Activated naive CD4-positive, alpha-beta T cell treated with anti-CD3 and anti-CD28 coated beads, Interleukin-2, amount 10 ng/mL, durations not matched to agents 7 days and 5 days (primary cell): ENCODE data around the gene LRRC28.
A peak's percentile ranks its signal among the peaks of the same experiment; 100 is the strongest.
"Not testable (repeated sequence)": the region's sequence is repeated elsewhere in the genome, so short reads cannot be mapped to it uniquely, and the experiment has no call there.

Experiments
- CTCF ChIA-PET: fragments of 350-600 bp; sonication (Branson Sonifier 250); formaldehyde crosslinking; loops from one replicate; lab custom pipeline; 2021; ENCODE audit warnings: antibody characterized with exemption; lab: Charles Lee
- DNase-seq: peaks from one replicate; pipeline ENCODE4 v3.0.0-alpha.2; 2020
- H3K27ac Mint-ChIP-seq: one replicate; pipeline ENCODE4 v1.8.0; 2021; ENCODE audit warnings: mild to moderate bottlenecking, moderate library complexity, mixed read lengths
- H3K27me3 Mint-ChIP-seq: one replicate; pipeline ENCODE4 v1.8.0; 2021; ENCODE audit warnings: mild to moderate bottlenecking, mixed read lengths
- H3K36me3 Mint-ChIP-seq: one replicate; pipeline ENCODE4 v1.8.0; 2021; ENCODE audit warnings: mixed read lengths
- H3K4me1 Mint-ChIP-seq: one replicate; pipeline ENCODE4 v1.8.0; 2021; ENCODE audit warnings: mixed read lengths
- H3K4me3 Mint-ChIP-seq: one replicate; pipeline ENCODE4 v1.8.0; 2021; ENCODE audit warnings: mild to moderate bottlenecking, moderate library complexity, mixed read lengths
- H3K9me3 Mint-ChIP-seq: one replicate; pipeline ENCODE4 v1.8.0; 2021; ENCODE audit warnings: mixed read lengths

The LRRC28 gene

GRCh38 chr15:99234160-99234559, 17.1 kb upstream of the LRRC28 start:
- CTCF ChIA-PET, H3K36me3 Mint-ChIP-seq, DNase-seq: not testable (repeated sequence)

GRCh38 chr15:99238849-99239248, 12.4 kb upstream of the LRRC28 start:
- no peak for DNase-seq
- no peaks in the 10 kb centered on the region for H3K4me1 Mint-ChIP-seq
- no peaks in the 10 kb centered on the region for H3K36me3 Mint-ChIP-seq
- H3K27me3 Mint-ChIP-seq: no peaks in the 10 kb centered on the region
- H3K27ac Mint-ChIP-seq: no peak overlapping the region
- no peaks in the 10 kb centered on the region for H3K9me3 Mint-ChIP-seq
- H3K4me3 Mint-ChIP-seq: no peak overlapping the region
- CTCF ChIA-PET: interaction anchor here (1.1 kb wide), 2 partner anchors 24 to 25 kb away, joined by 3 read pairs; no protein-coding TSS in a partner anchor

More at GRCh38 chr15:99234160-99234559, 17.1 kb upstream of the LRRC28 start:
- not testable (repeated sequence) for H3K4me1 Mint-ChIP-seq, H3K27me3 Mint-ChIP-seq, H3K4me3 Mint-ChIP-seq, H3K9me3 Mint-ChIP-seq, H3K27ac Mint-ChIP-seq

GRCh38 chr15:99239545-99240198, 11.6 kb upstream of the LRRC28 start:
- Mint-ChIP-seq H3K4me3 (no peak overlapping the region), H3K4me1 (no peaks in the 10 kb centered on the region), H3K27ac (no peak overlapping the region), H3K27me3 (no peaks in the 10 kb centered on the region), H3K9me3 (no peaks in the 10 kb centered on the region), H3K36me3 (no peaks in the 10 kb centered on the region)
- no peak for DNase-seq
- CTCF ChIA-PET: interaction anchor here (1.1 kb wide), 2 partner anchors 25 to 26 kb away, joined by 3 read pairs; no protein-coding TSS in a partner anchor

GRCh38 chr15:99241752-99242151, 9.5 kb upstream of the LRRC28 start:
- no peak for DNase-seq
- Mint-ChIP-seq H3K27me3 (no peaks in the 10 kb centered on the region), H3K4me3 (no peak overlapping the region), H3K27ac (no peak overlapping the region), H3K36me3 (no peaks in the 10 kb centered on the region), H3K4me1 (no peaks in the 10 kb centered on the region), H3K9me3 (no peaks in the 10 kb centered on the region)
- CTCF ChIA-PET: interaction anchor here (0.8 kb wide), 1 partner anchor 136 kb away, joined by 3 read pairs; the partner anchor contains the start of gene SYNM

- DNase-seq: no peak
- Mint-ChIP-seq H3K4me3 (no peak overlapping the region), H3K4me1 (no peaks in the 10 kb centered on the region), H3K36me3 (no peaks in the 10 kb centered on the region), H3K9me3 (no peaks in the 10 kb centered on the region), H3K27me3 (no peaks in the 10 kb centered on the region), H3K27ac (no peak overlapping the region)
- CTCF ChIA-PET: no interaction called here
Observed at GRCh38 chr15:99244306-99244705, 7.0 kb upstream of the LRRC28 start.

GRCh38 chr15:99247062-99247461, 4.2 kb upstream of the LRRC28 start:
- H3K27ac Mint-ChIP-seq: no peak overlapping the region
- H3K4me3 Mint-ChIP-seq: no peak overlapping the region
- no peaks in the 10 kb centered on the region for H3K27me3 Mint-ChIP-seq
- H3K36me3 Mint-ChIP-seq: peaks cover 6% of the 10 kb centered on the region
- peaks cover 10% of the 10 kb centered on the region for H3K4me1 Mint-ChIP-seq
- CTCF ChIA-PET: no interaction called here
- peaks cover 5% of the 10 kb centered on the region for H3K9me3 Mint-ChIP-seq
- no peak for DNase-seq

- H3K36me3 Mint-ChIP-seq: peaks cover 6% of the 10 kb centered on the region
- CTCF ChIA-PET: no interaction called here
- peaks cover 5% of the 10 kb centered on the region for H3K9me3 Mint-ChIP-seq
- H3K27me3 Mint-ChIP-seq: no peaks in the 10 kb centered on the region
- no peak overlapping the region for H3K4me3 Mint-ChIP-seq
- peaks cover 21% of the 10 kb centered on the region for H3K4me1 Mint-ChIP-seq
- no peak overlapping the region for H3K27ac Mint-ChIP-seq
- DNase-seq: no peak
Observed at GRCh38 chr15:99248000-99248715, 3.1 kb upstream of the LRRC28 start.

GRCh38 chr15:99249270-99249841, 1.9 kb upstream of the LRRC28 start, which contains the start of gene TTC23:
Gene TTC23, minus strand, starts transcription at chr15:99249581. Its CDS starts 20,869 bp downstream, at chr15:99228712.
- H3K9me3 Mint-ChIP-seq: peaks cover 5% of the 10 kb centered on the region
- H3K4me1 Mint-ChIP-seq: peaks cover 31% of the 10 kb centered on the region
- peak within 1 kb of the TSS; percentile 87 for H3K4me3 Mint-ChIP-seq
- no peaks in the 10 kb centered on the region for H3K27me3 Mint-ChIP-seq
- H3K27ac Mint-ChIP-seq: no peak within 1 kb of the TSS
- CTCF ChIA-PET: no interaction called here
- H3K36me3 Mint-ChIP-seq: peaks cover 12% of the 10 kb centered on the region
- DNase-seq: no peak

- no peak for DNase-seq
- CTCF ChIA-PET: no interaction called here
- Mint-ChIP-seq H3K9me3 (peaks cover 5% of the 10 kb centered on the region), H3K4me3 (no peak overlapping the region), H3K36me3 (peaks cover 12% of the 10 kb centered on the region), H3K27ac (no peak overlapping the region), H3K27me3 (no peaks in the 10 kb centered on the region), H3K4me1 (peaks cover 31% of the 10 kb centered on the region)
Observed at GRCh38 chr15:99250001-99250400, 1.3 kb upstream of the LRRC28 start.

- DNase-seq: no peak
- peak overlapping the region; percentile 87 for H3K4me3 Mint-ChIP-seq
- H3K36me3 Mint-ChIP-seq: peaks cover 12% of the 10 kb centered on the region
- H3K9me3 Mint-ChIP-seq: peaks cover 5% of the 10 kb centered on the region
- H3K4me1 Mint-ChIP-seq: peaks cover 31% of the 10 kb centered on the region
- H3K27me3 Mint-ChIP-seq: no peaks in the 10 kb centered on the region
- CTCF ChIA-PET: no interaction called here
- peak overlapping the region; percentile 88 for H3K27ac Mint-ChIP-seq
Observed at GRCh38 chr15:99250494-99250856, 806 bp upstream of the LRRC28 start.

- CTCF ChIA-PET: no interaction called here
- peak overlapping the region; percentile 81 for H3K27ac Mint-ChIP-seq
- peaks cover 5% of the 10 kb centered on the region for H3K9me3 Mint-ChIP-seq
- H3K27me3 Mint-ChIP-seq: no peaks in the 10 kb centered on the region
- peak overlapping the region; percentile 87 for H3K4me3 Mint-ChIP-seq
- peaks cover 31% of the 10 kb centered on the region for H3K4me1 Mint-ChIP-seq
- DNase-seq: no peak
- peaks cover 20% of the 10 kb centered on the region for H3K36me3 Mint-ChIP-seq
Observed at GRCh38 chr15:99252326-99252725, 1.0 kb downstream of the LRRC28 start.

- CTCF ChIA-PET: interaction anchor here (0.9 to 2.1 kb wide), 6 partner anchors 11 to 451 kb away, joined by 3 to 13 read pairs (median 4); no protein-coding TSS in a partner anchor
- DNase-seq: no peak
- Mint-ChIP-seq H3K36me3 (peaks cover 29% of the 10 kb centered on the region), H3K27ac (peak overlapping the region; percentile 2), H3K9me3 (peaks cover 5% of the 10 kb centered on the region), H3K4me3 (no peak overlapping the region), H3K4me1 (peaks cover 31% of the 10 kb centered on the region), H3K27me3 (no peaks in the 10 kb centered on the region)
Observed at GRCh38 chr15:99253381-99254090, 2.3 kb downstream of the LRRC28 start.

GRCh38 chr15:99257107-99257750, 5.9 kb downstream of the LRRC28 start:
- CTCF ChIA-PET: no interaction called here
- Mint-ChIP-seq H3K36me3 (peaks cover 26% of the 10 kb centered on the region), H3K27ac (no peak overlapping the region), H3K9me3 (no peaks in the 10 kb centered on the region), H3K4me1 (peaks cover 19% of the 10 kb centered on the region), H3K27me3 (no peaks in the 10 kb centered on the region), H3K4me3 (no peak overlapping the region)
- DNase-seq: no peak
